RPMI8226 (cell line): ENCODE data around the gene SAFB2.

Experiments used
- DNase-seq: peaks from one replicate; pipeline ENCODE4 v3.0.0-alpha.2; 2015

The SAFB2 gene

GRCh38 chr19:5605362-5605761 lies 17.2 kb downstream of the SAFB2 start:
- DNase-seq: no peak

- DNase-seq: no peak
Measured at GRCh38 chr19:5603626-5604025, 18.9 kb downstream of the SAFB2 start.

- DNase-seq: no peak
Measured at GRCh38 chr19:5600797-5601196, 21.8 kb downstream of the SAFB2 start.

GRCh38 chr19:5595745-5596144 lies 26.8 kb downstream of the SAFB2 start:
- DNase-seq: no peak

GRCh38 chr19:5595129-5595528 lies 27.4 kb downstream of the SAFB2 start:
- no peak for DNase-seq

GRCh38 chr19:5594521-5594950 lies 28.0 kb downstream of the SAFB2 start:
- no peak for DNase-seq

GRCh38 chr19:5593343-5594255 lies 29.0 kb downstream of the SAFB2 start:
- no peak for DNase-seq

- DNase-seq: no peak
Measured at GRCh38 chr19:5592531-5593342, 29.8 kb downstream of the SAFB2 start.

- no peak for DNase-seq
Measured at GRCh38 chr19:5591476-5591875, 31.1 kb downstream of the SAFB2 start.

- no peak for DNase-seq
Measured at GRCh38 chr19:5590865-5591154, 31.8 kb downstream of the SAFB2 start.

GRCh38 chr19:5590151-5590864 lies 32.3 kb downstream of the SAFB2 start:
- no peak for DNase-seq

- no peak for DNase-seq
Measured at GRCh38 chr19:5588906-5589676, 33.5 kb downstream of the SAFB2 start.

- no peak for DNase-seq
Measured at GRCh38 chr19:5588441-5588840, 34.1 kb downstream of the SAFB2 start.

GRCh38 chr19:5587661-5588060 lies 34.9 kb downstream of the SAFB2 start:
- DNase-seq: no peak

- DNase-seq: no peak
Measured at GRCh38 chr19:5587071-5587455, 35.5 kb downstream of the SAFB2 start.

GRCh38 chr19:5586300-5587070 lies 36.1 kb downstream of the SAFB2 start:
- no peak for DNase-seq

GRCh38 chr19:5585461-5586299 lies 36.9 kb downstream of the SAFB2 start:
- no peak for DNase-seq

- no peak for DNase-seq
Measured at GRCh38 chr19:5580161-5580571, 42.4 kb downstream of the SAFB2 start.

GRCh38 chr19:5579697-5580096 lies 42.9 kb downstream of the SAFB2 start:
- no peak for DNase-seq

- DNase-seq: no peak
Measured at GRCh38 chr19:5579286-5579685, 43.3 kb downstream of the SAFB2 start.
